GM10266 (cell line): ENCODE data around the gene CD38.

Source experiments
- DNase-seq: peaks from one replicate; pipeline ENCODE4 v3.0.0; 2012; ENCODE audit errors: extremely low spot score
- TF ChIP-seq, protein P1 (sequence below): IDR thresholded peaks from 2 replicates; pipeline ENCODE4 v1.5.1; 2012; ENCODE audit warnings: mild to moderate bottlenecking, low read depth; ENCODE audit not compliant: control insufficient read depth, insufficient read depth; ENCODE audit errors: missing control alignments

The CD38 gene

DNA sequence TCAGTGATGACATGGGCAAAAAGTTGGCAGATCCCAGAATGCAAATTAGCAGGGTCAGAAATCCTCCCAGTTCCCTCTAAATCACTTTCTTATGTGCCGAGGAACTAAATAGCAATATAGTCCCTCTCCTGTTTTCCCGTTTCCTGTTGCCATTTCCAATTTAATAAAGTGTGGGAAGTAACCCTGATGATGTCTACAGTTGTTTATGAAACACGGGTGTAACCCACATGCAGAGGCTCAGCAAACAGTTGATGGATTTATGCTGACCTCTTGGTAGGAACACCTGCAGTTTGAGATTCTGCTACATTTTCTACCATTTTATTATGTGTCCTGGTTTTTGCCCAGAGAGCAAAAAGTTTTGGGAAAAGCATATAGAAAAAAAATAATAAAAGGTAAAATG lies 103.7 kb downstream of the CD38 start:
- DNase-seq, result no peak
- TF ChIP-seq, protein P1, sequence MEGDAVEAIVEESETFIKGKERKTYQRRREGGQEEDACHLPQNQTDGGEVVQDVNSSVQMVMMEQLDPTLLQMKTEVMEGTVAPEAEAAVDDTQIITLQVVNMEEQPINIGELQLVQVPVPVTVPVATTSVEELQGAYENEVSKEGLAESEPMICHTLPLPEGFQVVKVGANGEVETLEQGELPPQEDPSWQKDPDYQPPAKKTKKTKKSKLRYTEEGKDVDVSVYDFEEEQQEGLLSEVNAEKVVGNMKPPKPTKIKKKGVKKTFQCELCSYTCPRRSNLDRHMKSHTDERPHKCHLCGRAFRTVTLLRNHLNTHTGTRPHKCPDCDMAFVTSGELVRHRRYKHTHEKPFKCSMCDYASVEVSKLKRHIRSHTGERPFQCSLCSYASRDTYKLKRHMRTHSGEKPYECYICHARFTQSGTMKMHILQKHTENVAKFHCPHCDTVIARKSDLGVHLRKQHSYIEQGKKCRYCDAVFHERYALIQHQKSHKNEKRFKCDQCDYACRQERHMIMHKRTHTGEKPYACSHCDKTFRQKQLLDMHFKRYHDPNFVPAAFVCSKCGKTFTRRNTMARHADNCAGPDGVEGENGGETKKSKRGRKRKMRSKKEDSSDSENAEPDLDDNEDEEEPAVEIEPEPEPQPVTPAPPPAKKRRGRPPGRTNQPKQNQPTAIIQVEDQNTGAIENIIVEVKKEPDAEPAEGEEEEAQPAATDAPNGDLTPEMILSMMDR, result no peak

DNA sequence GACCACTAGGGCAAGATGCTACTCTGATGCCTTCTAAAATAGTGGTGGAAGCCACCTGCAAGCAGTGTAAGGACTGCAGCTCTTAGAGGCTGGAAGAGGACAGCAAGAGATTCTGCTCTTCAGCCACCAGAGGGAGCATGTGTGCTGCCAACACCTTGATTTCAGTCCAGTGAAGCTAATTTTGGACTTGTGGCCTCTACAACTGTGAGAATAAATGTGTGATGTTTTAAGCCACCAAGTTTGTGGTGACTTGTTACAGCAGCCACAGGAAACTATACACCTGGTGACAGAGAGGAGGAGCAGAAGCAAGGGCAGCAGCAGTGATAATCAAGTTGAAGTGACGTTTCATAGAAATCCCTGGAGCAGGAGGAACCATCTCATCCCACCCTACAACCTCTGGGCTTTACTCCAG lies 104.6 kb downstream of the CD38 start:
- TF ChIP-seq, protein P1, result peak; percentile 94
- DNase-seq, result peak; percentile 58

DNA sequence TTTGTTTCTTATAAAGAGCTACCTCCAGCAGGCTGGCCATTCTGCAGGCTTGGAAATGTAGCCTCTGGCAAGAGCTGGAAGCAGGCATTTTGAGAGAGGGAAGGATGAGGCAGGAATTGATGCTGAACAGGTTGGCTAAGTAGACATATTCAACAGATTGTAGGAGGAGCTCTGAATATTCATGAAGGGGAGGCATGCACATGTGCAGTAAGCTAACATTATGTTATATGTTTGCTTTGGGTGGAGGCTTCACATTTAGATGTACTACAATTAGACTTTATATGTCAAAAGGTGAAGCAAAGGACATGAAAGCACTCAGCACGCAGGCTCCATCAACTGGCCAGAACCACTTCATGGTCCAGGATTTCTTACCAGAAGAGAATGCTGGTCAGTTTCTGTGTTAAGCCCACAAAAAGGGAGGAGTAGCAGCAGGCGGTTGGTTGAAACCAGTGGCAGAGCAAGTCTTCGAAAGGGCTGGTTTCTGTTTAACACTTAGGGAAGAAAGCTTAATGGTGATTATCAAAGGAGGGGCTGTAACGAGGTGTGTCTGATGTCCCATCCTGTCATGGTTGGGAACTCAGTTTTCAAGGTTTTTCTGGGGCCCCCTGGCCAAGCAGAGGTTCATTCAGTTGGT lies 105.6 kb downstream of the CD38 start:
- DNase-seq, result no peak
- TF ChIP-seq, protein P1, result no peak

DNA sequence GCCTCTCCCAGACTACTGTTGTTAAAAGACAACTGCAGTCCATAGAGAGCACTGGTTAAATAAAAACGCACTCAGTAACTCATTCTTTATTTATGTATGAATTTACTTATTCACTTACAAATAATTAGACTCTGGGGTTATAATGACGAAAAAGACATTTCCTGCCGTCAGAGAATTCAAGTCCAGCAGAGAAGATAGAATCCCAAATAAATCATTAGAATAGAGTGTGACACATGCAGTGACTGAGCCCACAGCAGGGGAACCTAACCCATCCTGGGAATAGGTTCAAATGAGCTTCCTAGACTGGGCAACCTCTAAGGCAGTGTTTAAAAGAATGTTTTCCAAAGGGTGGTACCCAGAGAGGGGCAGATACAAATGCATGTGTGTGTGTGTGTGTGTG lies 106.5 kb downstream of the CD38 start:
- DNase-seq, result no peak
- TF ChIP-seq, protein P1, result no peak

DNA sequence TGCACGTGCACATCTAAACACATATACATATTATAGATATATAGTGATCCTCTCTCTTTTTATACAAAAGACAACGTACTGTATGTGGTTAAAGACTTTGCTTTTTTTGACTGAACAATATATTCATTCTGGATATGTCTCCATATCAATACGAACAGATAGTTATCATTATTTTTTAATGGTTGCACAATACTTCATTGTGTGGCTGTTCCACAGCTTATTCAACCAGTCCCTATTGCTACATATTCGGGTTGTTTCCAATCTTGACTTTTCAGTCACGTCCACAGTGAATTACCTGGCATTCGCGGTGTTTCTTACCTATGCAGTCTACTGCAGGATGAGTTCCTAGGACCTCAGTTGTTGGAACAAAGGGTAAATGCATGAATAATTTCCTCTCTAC lies 107.3 kb downstream of the CD38 start:
- TF ChIP-seq, protein P1, result no peak

DNA sequence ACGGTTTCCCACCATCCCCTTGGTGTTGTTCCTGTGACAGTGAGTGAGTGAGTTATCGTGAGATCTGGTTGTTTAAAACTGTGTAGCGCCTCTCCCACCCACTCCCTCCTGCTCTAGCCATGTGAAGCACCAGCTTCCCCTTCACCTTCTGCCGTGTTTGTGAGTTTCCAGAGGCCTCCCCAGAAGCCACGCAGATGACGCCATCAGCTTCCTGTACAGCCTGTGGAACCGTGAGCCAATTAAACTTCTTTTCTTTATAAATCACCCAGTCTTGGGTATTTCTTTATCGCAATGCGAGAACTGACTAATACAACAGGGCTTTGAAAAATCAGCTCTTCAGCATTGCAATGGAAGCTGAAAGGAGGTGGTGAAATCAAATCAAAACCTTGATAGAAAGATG lies 110.4 kb downstream of the CD38 start:
- no peak for DNase-seq
- TF ChIP-seq, protein P1, result no peak

More for the DNA sequence above, 107.3 kb downstream of the CD38 start:
- no peak for DNase-seq

DNA sequence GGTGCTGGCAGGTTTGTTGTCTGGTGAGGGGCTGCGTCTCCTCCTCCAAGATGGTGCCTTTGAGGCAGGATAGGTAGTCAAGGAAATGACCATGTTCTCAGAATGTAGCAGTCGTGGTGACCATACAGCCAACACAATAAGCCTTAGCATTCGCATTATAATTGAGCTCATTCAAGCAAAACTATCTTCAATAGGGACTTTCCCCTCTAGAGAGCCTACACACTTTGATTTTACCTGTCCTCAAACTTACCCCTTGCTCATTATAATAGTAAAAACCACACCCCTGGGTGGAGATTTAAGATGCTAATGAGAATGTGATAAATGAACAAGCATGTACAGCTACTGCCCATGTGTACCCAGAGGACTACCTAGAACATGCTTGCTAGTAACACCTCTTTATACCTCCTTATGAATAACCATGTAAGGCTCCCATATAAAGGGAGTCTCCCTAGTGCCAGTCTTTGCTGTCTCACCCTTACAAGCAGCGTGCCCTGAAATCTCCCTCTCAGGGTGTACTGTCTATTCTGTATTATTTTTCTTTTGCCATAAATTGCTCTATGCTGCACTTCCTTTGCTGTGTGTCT lies 112.2 kb downstream of the CD38 start:
- TF ChIP-seq, protein P1, result no peak
- no peak for DNase-seq
